GM23338 (cell line): Measurements from ENCODE around the gene DCLK1. TPM values are rescaled to one million over a fixed set of nuclear protein-coding genes. Genes with fewer than 3 reads are reported as not detected.

Experiments used
- ATAC-seq: fragments of 200-7000 bp; cut with Tn5 transposase; 3 replicates; pipeline ENCODE4 v1.9.1; 2020
- DNase-seq: peaks from one replicate; pipeline ENCODE4 v3.0.0-alpha.2; 2015; ENCODE audit warnings: low spot score
- H2AFZ ChIP-seq: fragments of 200-600 bp; sonication (generic); 2 replicates; pipeline ENCODE4 v1.8.0; 2016; ENCODE audit warnings: antibody characterized with exemption, mild to moderate bottlenecking, moderate library complexity
- H3F3A ChIP-seq: fragments of 200-600 bp; sonication (generic); replicated peaks from 2 replicates; pipeline ENCODE4 v1.8.0; 2017; ENCODE audit warnings: antibody characterized with exemption, mixed run types, low read depth
- H3K27ac ChIP-seq: fragments of 200-600 bp; sonication (generic); 2 replicates; pipeline ENCODE4 v1.6.1; 2016; ENCODE audit warnings: low read depth
- H3K27me3 ChIP-seq: fragments of 200-600 bp; sonication (generic); 2 replicates; pipeline ENCODE4 v1.8.0; 2016; ENCODE audit warnings: mild to moderate bottlenecking, mixed run types, moderate library complexity; ENCODE audit not compliant: insufficient read depth
- H3K36me3 ChIP-seq: fragments of 200-600 bp; sonication (generic); 2 replicates; pipeline ENCODE4 v1.8.0; 2016; ENCODE audit warnings: mild to moderate bottlenecking; ENCODE audit not compliant: insufficient read depth
- H3K4me1 ChIP-seq: fragments of 200-600 bp; sonication (generic); 2 replicates; pipeline ENCODE4 v1.8.0; 2016; ENCODE audit warnings: mild to moderate bottlenecking, moderate library complexity; ENCODE audit not compliant: insufficient read depth
- H3K4me2 ChIP-seq: fragments of 200-600 bp; sonication (generic); 2 replicates; pipeline ENCODE4 v1.7.1; 2017; ENCODE audit warnings: mixed run types
- H3K4me3 ChIP-seq: fragments of 200-600 bp; sonication (generic); 2 replicates; pipeline ENCODE4 v1.6.1; 2016; ENCODE audit warnings: mixed run types
- H3K79me2 ChIP-seq: fragments of 200-600 bp; sonication (generic); replicated peaks from 2 replicates; pipeline ENCODE4 v1.8.0; 2017; ENCODE audit warnings: mild to moderate bottlenecking; ENCODE audit not compliant: insufficient read depth
- H3K9me2 ChIP-seq: fragments of 200-600 bp; sonication (generic); 2 replicates; pipeline ENCODE4 v1.8.0; 2017; ENCODE audit not compliant: insufficient read depth
- H4K20me1 ChIP-seq: fragments of 200-600 bp; sonication (generic); replicated peaks from 2 replicates; pipeline ENCODE4 v1.8.0; 2017; ENCODE audit warnings: mild to moderate bottlenecking; ENCODE audit not compliant: insufficient read depth
- H3K27ac Mint-ChIP-seq: 2 replicates; pipeline ENCODE4 v1.8.0; 2020; ENCODE audit warnings: inconsistent platforms, mild to moderate bottlenecking, moderate library complexity, mixed read lengths
- H3K27me3 Mint-ChIP-seq: 3 replicates; pipeline ENCODE4 v1.8.0; 2022; ENCODE audit warnings: low read depth, mild to moderate bottlenecking, moderate library complexity, mixed read lengths, inconsistent platforms; ENCODE audit not compliant: insufficient read depth, poor library complexity
- H3K36me3 Mint-ChIP-seq: 3 replicates; pipeline ENCODE4 v1.8.0; 2021; ENCODE audit warnings: low read depth, mild to moderate bottlenecking, inconsistent platforms, moderate library complexity, mixed read lengths
- H3K4me1 Mint-ChIP-seq: 3 replicates; pipeline ENCODE4 v1.8.0; 2020; ENCODE audit warnings: mild to moderate bottlenecking, inconsistent platforms, mixed read lengths
- H3K4me3 Mint-ChIP-seq: 3 replicates; pipeline ENCODE4 v1.8.0; 2021; ENCODE audit warnings: moderate library complexity, mild to moderate bottlenecking, inconsistent platforms, mixed read lengths
- H3K9me3 Mint-ChIP-seq: 3 replicates; pipeline ENCODE4 v1.8.0; 2020; ENCODE audit warnings: moderate library complexity, mild to moderate bottlenecking, inconsistent platforms, mixed read lengths
- CREB1 ChIP-seq: fragments of 250-450 bp; sonication (Bioruptor Pico); IDR thresholded peaks from 2 replicates; pipeline ENCODE4 v1.5.0; 2020; ENCODE audit warnings: low read depth, mild to moderate bottlenecking, moderate library complexity
- CTCF ChIP-seq, 2 experiments: fragments of 200-600 bp in 1 of 2; sonication (generic) in 1 of 2; conservative IDR thresholded peaks; 2 replicates each; pipeline versions ENCODE4 v1.5.1 to v1.6.1; 2016 to 2017; ENCODE audit warnings: antibody characterized with exemption in 2 of 2, low read depth in 2 of 2, mild to moderate bottlenecking in 2 of 2, moderate library complexity in 1 of 2
- ETS1 ChIP-seq: IDR thresholded peaks from 2 replicates; pipeline ENCODE4 v1.6.1; 2016; ENCODE audit warnings: antibody characterized with exemption
- EZH2 ChIP-seq: fragments of 200-600 bp; sonication (generic); IDR thresholded peaks from one replicate; pipeline ENCODE4 v1.8.0; 2017; ENCODE audit warnings: antibody characterized with exemption, mild to moderate bottlenecking, low read depth; ENCODE audit not compliant: unreplicated experiment
- EZH2phosphoT487 ChIP-seq: fragments of 200-600 bp; sonication (generic); IDR thresholded peaks from one replicate; pipeline ENCODE4 v1.8.1; 2018; ENCODE audit warnings: antibody characterized with exemption; ENCODE audit not compliant: unreplicated experiment
- JUNB ChIP-seq: IDR thresholded peaks from one replicate; pipeline ENCODE4 v1.6.1; 2016; ENCODE audit warnings: antibody characterized with exemption; ENCODE audit not compliant: unreplicated experiment
- NANOG ChIP-seq: IDR thresholded peaks from 2 replicates; pipeline ENCODE4 v1.6.1; 2016; ENCODE audit warnings: antibody characterized with exemption, borderline replicate concordance
- STAT1 ChIP-seq: IDR thresholded peaks from one replicate; pipeline ENCODE4 v1.6.1; 2016; ENCODE audit warnings: antibody characterized with exemption; ENCODE audit not compliant: unreplicated experiment
- ZNF114 ChIP-seq: fragments of 250-450 bp; sonication (Bioruptor Pico); IDR thresholded peaks from 2 replicates; pipeline ENCODE4 v1.5.0; 2020; ENCODE audit warnings: mild to moderate bottlenecking, moderate library complexity
- ZNF331 ChIP-seq: fragments of 250-450 bp; sonication (Bioruptor Pico); IDR thresholded peaks from 2 replicates; pipeline ENCODE4 v1.5.0; 2020; ENCODE audit warnings: low read depth, mild to moderate bottlenecking, moderate library complexity
- ZNF462 ChIP-seq: fragments of 250-450 bp; sonication (Bioruptor Pico); IDR thresholded peaks from 2 replicates; pipeline ENCODE4 v1.5.0; 2020; ENCODE audit warnings: mild to moderate bottlenecking, moderate library complexity
- polyA plus RNA-seq: library from polyadenylated mRNA; unstranded; fragments of >200 nt; fragmentation: Nextera tagmentation; extraction: Ambion mirVana; gene quantifications from 2 replicates; pipeline ENCODE4 v1.2.1, GENCODE V29; 2016
- total RNA-seq: library from RNA; depleted of rRNA; stranded (reverse); fragments of >200 nt; shearing (Covaris generic); gene quantifications from 2 replicates; pipeline ENCODE4 v1.2.3, GENCODE V29; 2014

Gene DCLK1
- total and polyA plus RNA-seq, 2 experiments from 2014 or later, result 13.1 to 57.7 TPM

- TF ChIP-seq ZNF462 (CRISPR knock-in tag), result no peak
- TF ChIP-seq EZH2phosphoT487, result no peak
- TF ChIP-seq ETS1, result no peak
- no peak for TF ChIP-seq STAT1
- TF ChIP-seq JUNB, result no peak
Observed at GRCh38 chr13:35794734-35795389, 336.3 kb downstream of the DCLK1 start (continued).

- Histone ChIP-seq H3K9me2 (no peaks in the 10 kb centered on the region), H3F3A (no peaks in the 10 kb centered on the region), H3K4me1 (no peaks in the 10 kb centered on the region), H3K27ac (no peak overlapping the region), H3K36me3 (no peaks in the 10 kb centered on the region), H3K79me2 (no peaks in the 10 kb centered on the region), H3K27me3 (no peaks in the 10 kb centered on the region), H4K20me1 (no peaks in the 10 kb centered on the region), H3K4me2 (no peak overlapping the region), H2AFZ (no peak overlapping the region), H3K4me3 (no peak overlapping the region)
- Mint-ChIP-seq H3K9me3 (no peaks in the 10 kb centered on the region), H3K4me3 (no peak overlapping the region), H3K4me1 (peaks cover 11% of the 10 kb centered on the region), H3K27me3 (peaks cover 4% of the 10 kb centered on the region), H3K36me3 (no peaks in the 10 kb centered on the region), H3K27ac (no peak overlapping the region)
- DNase-seq, result no peak
- no peak for ATAC-seq
- no peak for TF ChIP-seq EZH2phosphoT487
- no peak for TF ChIP-seq ETS1
- no peak for TF ChIP-seq CTCF (conservative IDR thresholded peaks at IDR 0.05; ENCODE audit: low read depth in 2 of 2)
- no peak for TF ChIP-seq STAT1
- TF ChIP-seq NANOG, result no peak
- TF ChIP-seq ZNF331 (CRISPR knock-in tag), result no peak
- no peak for TF ChIP-seq EZH2
- TF ChIP-seq JUNB, result no peak
- TF ChIP-seq CREB1 (CRISPR knock-in tag), result no peak
- no peak for TF ChIP-seq ZNF114 (CRISPR knock-in tag)
Observed at GRCh38 chr13:35793823-35794222, 337.4 kb downstream of the DCLK1 start.
